Stimulated activated CD8-positive, alpha-beta memory T cell treated with anti-CD3 and anti-CD28 coated beads, Interleukin-12 subunit alpha, Interleukin-12 subunit beta, amount 100 ng/mL, for 24 hours (primary cell): Measurements from ENCODE around the gene POLR1E.
A peak's percentile ranks its signal among the peaks of the same experiment; 100 is the strongest.
"Not testable (repeated sequence)": the region's sequence is repeated elsewhere in the genome, so short reads cannot be mapped to it uniquely, and the experiment has no call there.

ENCODE experiments used
- DNase-seq: peaks from one replicate; pipeline ENCODE4 v3.0.0-alpha.2; 2020; ENCODE audit errors: extremely low read depth

Gene POLR1E

DNA sequence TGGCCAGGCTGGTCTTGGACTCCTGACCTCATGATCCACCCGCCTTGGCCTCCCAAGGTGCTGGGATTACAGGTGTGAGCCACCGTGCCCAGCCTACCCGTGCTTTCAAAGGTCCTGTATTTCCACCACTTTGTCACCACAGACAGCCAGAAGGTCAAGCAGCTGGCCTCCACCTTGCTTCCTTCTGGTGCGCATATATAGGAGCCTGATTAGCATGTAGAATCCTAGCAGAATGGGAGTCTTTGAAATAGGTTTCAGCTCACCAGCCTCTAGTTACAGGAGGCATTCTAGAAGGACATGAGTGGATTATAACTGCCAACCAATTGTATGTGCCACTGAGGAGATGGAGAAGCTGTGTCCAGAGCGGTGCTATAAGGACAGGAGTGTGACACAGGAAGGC lies 18.9 kb downstream of the POLR1E start:
- DNase-seq, result no peak

DNA sequence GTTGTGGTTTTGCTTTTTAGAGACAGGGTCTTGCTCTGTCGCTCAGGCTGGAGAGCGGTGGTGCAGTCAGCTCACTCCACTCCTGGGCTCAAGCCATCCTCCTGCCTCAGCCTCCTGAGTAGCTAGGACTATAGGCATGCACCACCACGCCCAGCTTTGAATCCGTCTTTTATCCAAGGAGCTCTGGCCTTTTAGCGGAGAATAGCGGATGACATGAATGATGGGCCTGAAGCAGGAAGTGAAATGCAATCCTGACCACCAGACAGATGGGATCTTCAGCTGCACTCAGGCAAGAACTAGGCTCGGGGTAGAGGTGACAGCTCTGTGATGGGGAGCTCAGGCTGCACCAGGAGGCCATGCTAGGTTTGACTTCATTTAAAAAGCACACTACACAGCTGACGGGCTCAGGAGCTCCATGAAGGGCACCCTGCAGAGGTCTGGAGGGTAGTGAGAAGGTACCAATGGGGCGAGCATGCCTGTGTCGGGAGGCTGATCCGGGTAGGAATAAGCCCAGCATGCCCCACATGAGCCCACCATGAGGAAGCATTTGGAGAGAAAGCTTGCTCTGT lies 21.9 kb downstream of the POLR1E start:
- DNase-seq, result no peak

DNA sequence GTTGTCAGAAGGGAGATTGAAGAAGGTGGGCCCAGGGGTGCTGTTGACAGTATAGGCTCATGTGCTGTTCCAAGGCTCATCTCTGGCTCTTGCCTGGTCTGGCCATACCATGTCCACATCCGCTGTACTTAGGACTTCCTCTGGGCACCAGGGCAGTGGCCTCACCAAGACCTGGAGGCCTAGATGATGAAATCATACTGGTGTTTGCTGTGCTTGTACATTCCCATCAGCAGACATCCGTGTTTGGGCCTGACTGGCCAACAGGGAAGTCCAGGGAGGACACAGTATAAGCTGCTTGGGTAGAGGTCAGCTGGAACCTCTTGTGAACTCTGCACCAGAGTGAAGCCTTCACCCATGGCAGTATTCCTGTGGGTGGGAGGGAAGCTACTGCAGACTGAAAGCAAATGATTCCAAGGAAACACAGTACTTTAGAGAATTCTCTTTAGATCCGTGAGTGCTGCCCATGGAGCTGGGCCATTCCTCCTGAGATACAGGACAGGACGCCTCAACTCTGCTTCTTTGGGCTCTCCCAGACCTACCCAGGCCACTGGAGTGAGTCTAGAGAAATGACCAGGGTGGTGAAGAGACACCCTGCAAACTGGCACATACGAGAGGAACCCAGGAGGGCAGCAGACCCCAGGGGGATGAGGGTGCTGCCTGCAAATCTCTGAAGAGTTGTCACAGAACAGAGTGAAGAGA lies 22.5 kb downstream of the POLR1E start:
- no peak for DNase-seq

DNA sequence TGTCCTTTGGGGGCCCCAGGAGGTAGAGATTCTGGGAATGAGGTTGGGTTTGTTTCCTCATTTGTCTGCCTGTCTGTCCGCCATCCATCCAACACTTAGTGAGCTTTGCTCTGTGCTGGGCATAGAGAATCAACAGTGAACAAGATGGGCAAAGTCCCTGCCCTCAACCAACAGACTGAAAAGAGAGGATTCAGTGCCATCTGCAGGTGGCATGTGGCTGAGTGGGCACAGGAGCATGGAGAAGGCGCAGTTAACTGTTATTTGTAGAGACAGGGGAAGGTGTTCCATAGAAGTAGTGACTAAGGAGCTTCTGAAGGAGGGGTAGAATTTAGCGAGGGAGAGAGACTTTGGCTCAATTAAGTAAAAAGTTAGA lies 23.1 kb downstream of the POLR1E start:
- DNase-seq, result no peak

- no peak for DNase-seq
Measured at GRCh38 chr9:37509536-37509935, 23.8 kb downstream of the POLR1E start.

GRCh38 chr9:37510053-37510452 lies 24.3 kb downstream of the POLR1E start:
- not testable (repeated sequence) for DNase-seq

GRCh38 chr9:37511016-37512010 lies 25.6 kb downstream of the POLR1E start:
- DNase-seq, result no peak

DNA sequence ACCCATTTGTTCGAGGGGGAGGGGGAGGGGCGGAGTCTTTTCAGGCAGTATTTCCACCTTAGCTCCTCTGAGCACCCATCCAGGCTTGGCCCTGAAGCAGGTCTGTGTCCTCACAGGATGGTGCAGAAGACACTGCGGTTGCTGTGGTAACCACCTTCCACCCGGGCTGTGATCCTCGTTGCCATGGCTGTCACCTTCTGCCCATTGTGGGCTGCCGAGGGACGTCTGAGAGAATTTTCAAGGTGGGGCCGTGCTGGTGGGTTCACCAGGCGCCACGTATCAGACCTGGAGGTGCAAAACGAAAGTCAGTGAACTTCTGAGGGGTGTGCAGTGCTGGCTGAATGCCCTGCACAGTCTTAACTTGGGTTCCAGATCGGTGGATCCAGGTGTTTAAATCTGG lies 26.7 kb downstream of the POLR1E start:
- DNase-seq, result no peak

DNA sequence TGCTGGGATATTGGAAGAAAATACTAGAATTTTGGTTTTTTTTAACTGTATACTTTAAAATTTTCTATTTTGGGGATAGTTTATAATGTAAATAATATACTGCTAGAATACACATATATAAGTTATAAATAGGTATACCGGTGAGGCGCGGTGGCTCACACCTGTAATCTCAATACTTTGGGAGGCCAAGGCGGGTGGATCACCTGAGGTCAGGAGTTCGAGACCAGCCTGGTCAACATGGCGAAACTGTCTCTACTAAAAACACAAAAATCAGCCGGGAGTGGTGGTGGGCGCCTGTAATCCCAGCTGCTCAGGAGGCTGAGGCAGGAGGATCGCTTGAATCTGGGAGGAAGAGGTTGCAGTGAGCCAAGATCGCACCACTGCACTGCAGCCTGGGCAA lies 28.7 kb downstream of the POLR1E start:
- DNase-seq, result not testable (repeated sequence)

GRCh38 chr9:37514999-37515398 lies 29.3 kb downstream of the POLR1E start:
- no peak for DNase-seq

- no peak for DNase-seq
Measured at GRCh38 chr9:37515620-37516258, 30.0 kb downstream of the POLR1E start.

GRCh38 chr9:37517923-37518322 lies 32.2 kb downstream of the POLR1E start:
- no peak for DNase-seq

GRCh38 chr9:37520641-37521040 lies 34.9 kb downstream of the POLR1E start:
- DNase-seq, result no peak

GRCh38 chr9:37521111-37521510 lies 35.4 kb downstream of the POLR1E start:
- no peak for DNase-seq

GRCh38 chr9:37522971-37523370 lies 37.2 kb downstream of the POLR1E start:
- DNase-seq, result no peak

DNA sequence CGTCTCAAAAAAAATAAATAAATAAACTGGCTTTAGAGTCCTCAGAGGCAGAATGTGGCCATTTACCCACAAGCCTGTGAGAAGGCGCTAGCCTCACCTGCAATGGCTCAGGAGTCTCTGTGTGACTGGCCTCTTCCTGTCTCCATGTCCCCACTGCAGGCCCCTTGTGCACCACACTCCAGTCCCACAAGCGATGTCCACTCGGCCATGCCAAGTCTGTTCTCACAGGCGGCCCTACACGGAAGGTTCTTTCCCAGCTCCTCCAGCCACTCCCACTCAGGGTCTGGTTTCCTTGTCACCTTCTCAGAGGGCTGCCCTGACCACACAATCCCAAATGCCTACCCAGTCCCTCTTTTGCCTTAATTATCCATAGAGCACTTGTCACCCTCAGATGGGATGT lies 38.2 kb downstream of the POLR1E start:
- no peak for DNase-seq

DNA sequence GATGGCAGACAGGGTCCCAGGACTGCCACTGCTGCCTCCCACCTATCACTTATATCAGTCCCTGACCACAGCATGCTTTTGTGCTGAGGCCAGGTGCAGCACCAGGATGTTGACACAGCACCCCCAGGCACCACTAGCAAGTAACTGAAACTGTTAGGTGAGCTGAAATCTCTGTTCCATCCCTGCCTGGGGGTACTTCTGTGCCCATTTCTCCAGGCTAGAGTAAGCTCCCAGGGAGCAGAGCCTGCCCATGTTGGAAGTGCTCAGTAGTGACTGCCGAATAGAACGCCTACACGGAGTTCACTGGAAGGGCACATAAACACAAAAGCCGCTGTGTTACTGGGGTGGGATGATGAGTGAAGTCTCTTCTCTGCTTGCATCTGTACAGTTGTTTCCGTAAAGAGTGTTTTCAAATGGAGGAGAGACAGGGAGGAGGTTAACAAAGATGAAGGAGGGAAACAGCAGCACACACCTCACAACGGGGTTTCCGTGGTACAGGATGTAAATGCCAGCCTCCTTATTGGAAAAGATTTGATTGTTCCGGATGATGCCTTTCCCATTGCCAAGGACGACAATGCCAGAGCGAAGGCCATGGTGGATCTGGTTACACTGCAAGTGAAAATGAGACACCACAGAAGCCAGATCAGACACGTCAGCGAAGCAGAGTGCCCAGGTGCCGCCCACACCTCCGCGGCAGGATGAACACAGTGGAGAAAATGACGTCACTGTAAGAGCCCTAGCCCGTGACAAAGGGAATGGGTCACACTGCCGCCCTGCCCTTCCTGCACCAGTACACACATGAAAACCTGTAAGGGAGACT lies 43.1 kb downstream of the POLR1E start:
- peak; percentile 30 for DNase-seq

- no peak for DNase-seq
Measured at GRCh38 chr9:37531699-37532098, 46.0 kb downstream of the POLR1E start.

GRCh38 chr9:37534412-37534811 lies 48.7 kb downstream of the POLR1E start:
- DNase-seq, result no peak

- DNase-seq, result no peak
Measured at GRCh38 chr9:37534901-37535300, 49.2 kb downstream of the POLR1E start.

DNA sequence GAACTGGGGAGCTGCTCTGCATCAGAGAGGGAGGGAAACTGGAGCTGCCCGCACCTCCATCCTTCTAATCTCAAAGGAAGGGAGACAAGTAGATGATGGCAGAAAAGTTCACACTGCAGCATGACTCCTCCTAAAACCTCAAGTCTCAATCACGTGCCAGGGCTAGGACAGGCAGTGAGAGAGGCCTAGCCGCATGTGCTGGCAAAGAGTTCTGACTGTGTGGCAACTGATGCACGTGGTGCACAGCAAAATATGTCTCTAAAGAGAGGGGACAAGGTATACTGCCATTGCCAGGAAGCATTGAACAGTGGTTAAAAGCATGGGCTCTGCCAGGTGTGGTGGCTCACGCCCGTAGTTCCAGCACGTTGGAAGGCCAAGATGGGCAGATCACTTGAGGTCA lies 52.4 kb downstream of the POLR1E start:
- no peak for DNase-seq
